A549 treated with AZD2906 at 1 μM for 4 hours (cell line): ENCODE measurements around the gene ATG4C. TPM values are rescaled to one million over a fixed set of nuclear protein-coding genes. Genes with fewer than 3 reads are reported as not detected.

Experiments used
- total RNA-seq: library from RNA; stranded (reverse); fragments of 200-300 nt; extraction: Qiagen RNA extraction; gene quantifications from 5 replicates; pipeline ENCODE4 v1.2.3, GENCODE V29; 2022

The ATG4C gene, protein sequence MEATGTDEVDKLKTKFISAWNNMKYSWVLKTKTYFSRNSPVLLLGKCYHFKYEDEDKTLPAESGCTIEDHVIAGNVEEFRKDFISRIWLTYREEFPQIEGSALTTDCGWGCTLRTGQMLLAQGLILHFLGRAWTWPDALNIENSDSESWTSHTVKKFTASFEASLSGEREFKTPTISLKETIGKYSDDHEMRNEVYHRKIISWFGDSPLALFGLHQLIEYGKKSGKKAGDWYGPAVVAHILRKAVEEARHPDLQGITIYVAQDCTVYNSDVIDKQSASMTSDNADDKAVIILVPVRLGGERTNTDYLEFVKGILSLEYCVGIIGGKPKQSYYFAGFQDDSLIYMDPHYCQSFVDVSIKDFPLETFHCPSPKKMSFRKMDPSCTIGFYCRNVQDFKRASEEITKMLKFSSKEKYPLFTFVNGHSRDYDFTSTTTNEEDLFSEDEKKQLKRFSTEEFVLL
- 3.6 to 4.8 TPM (median 3.9 TPM) in 5 replicates for total RNA-seq

DNA sequence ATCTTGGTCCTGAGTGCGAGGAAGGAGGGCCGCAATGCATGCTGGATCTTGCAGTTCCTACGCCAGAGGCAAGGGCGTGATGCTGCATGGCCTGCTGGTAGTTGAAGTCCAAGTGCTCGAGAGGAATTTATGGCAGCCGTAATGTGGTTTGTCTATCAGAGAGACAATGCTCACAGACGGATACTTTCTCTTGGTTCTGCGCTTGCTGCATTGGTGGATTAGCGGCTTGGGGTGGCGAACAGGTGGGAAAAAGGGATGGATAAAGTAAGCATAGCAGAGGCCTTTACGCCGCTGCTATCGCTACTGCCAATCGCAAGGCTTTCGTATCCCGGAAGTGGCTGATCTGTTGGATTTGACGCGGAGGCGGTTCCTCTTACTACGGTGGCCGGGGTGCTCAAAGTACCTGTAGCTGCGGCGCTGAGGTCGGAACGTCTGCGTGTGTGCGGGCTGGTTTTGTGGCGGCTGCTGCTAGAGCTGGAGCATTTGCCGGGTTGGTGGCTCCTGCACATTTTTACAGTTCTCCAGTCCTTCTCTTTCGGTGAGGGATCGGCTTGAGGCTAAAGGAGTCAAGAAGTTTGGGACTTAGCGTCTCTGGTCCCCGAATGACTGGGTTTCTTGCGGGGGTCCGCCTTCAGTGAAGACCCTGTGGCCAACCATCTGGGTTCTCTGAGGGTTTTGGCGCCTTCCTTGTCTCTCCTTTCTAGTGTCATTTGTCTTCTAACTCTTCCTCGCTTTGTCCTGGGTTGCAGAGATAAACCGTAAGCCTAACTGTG, at the start of gene ATG4C:
Gene ATG4C (plus strand): TSS at position 397 of the 773 bp plus-strand sequence. CDS start 19,655 bp downstream, outside the sequence.

Other genes starting within 250 kb of the ATG4C start
- not detected in 5 replicates for gene ANGPTL3, start 186.6 kb upstream of the ATG4C start, total RNA-seq
- 14.1 to 51.9 TPM (median 23.9 TPM) in 5 replicates for gene DOCK7, start 95.7 kb upstream of the ATG4C start, total RNA-seq